GM12878 (cell line): Measurements from ENCODE around the gene RRAGD. TPM values are rescaled to one million over a fixed set of nuclear protein-coding genes. Genes with fewer than 3 reads are reported as not detected.

Experiments
- ASH2L ChIP-seq: fragments of 300-600, 200-600 bp; sonication (generic); IDR thresholded peaks from 2 replicates; pipeline ENCODE4 v1.6.1; 2017; ENCODE audit warnings: low read depth, mild to moderate bottlenecking, borderline replicate concordance
- ATF7 ChIP-seq: fragments of 450-650 bp; IDR thresholded peaks from 2 replicates; pipeline ENCODE4 v1.6.1; 2016; ENCODE audit warnings: low read depth, mild to moderate bottlenecking
- CBFB ChIP-seq: IDR thresholded peaks from 2 replicates; pipeline ENCODE4 v1.6.1; 2016; ENCODE audit warnings: antibody characterized with exemption, low read depth
- CEBPB ChIP-seq, 2 experiments: fragments of 150-350 bp in 1 of 2; IDR thresholded peaks; 2 replicates each; pipeline ENCODE4 v1.6.1; 2012 to 2014; ENCODE audit warnings: low read depth in 2 of 2, low read length in 2 of 2, borderline replicate concordance in 1 of 2, inconsistent platforms in 1 of 2
- CHD2 ChIP-seq: IDR thresholded peaks from 2 replicates; pipeline ENCODE4 v1.6.1; 2011; ENCODE audit warnings: low read depth, low read length, improper control_type of control experiment, borderline replicate concordance
- GABPA ChIP-seq: IDR thresholded peaks from 2 replicates; pipeline ENCODE4 v1.6.1; 2014; ENCODE audit warnings: antibody characterized with exemption, low read depth, mild to moderate bottlenecking, inconsistent platforms
- IKZF2 ChIP-seq, 2 experiments: fragments of 450-650 bp; IDR thresholded peaks; 2 replicates each; pipeline ENCODE4 v1.6.1; 2017; ENCODE audit warnings: mild to moderate bottlenecking in 2 of 2, moderate library complexity in 2 of 2
- IRF4 ChIP-seq: IDR thresholded peaks from 2 replicates; pipeline ENCODE4 v1.6.1; 2011; ENCODE audit warnings: low read depth, low read length
- MEF2A ChIP-seq: IDR thresholded peaks from 2 replicates; pipeline ENCODE4 v1.6.1; 2011; ENCODE audit warnings: low read depth, mild to moderate bottlenecking, low read length, moderate library complexity; ENCODE audit not compliant: insufficient read depth
- MEF2B ChIP-seq: fragments of 450-650 bp; IDR thresholded peaks from 2 replicates; pipeline ENCODE4 v1.6.1; 2018; ENCODE audit warnings: mild to moderate bottlenecking, moderate library complexity; ENCODE audit not compliant: partially characterized antibody, poor library complexity, severe bottlenecking
- NR2C1 ChIP-seq: fragments of 450-650 bp; IDR thresholded peaks from 2 replicates; pipeline ENCODE4 v1.6.1; 2017; ENCODE audit warnings: antibody characterized with exemption, mild to moderate bottlenecking, moderate library complexity
- PAX8 ChIP-seq: fragments of 450-650 bp; IDR thresholded peaks from 2 replicates; pipeline ENCODE4 v1.6.1; 2017; ENCODE audit warnings: mild to moderate bottlenecking, moderate library complexity
- POLR2A ChIP-seq: IDR thresholded peaks from 2 replicates; pipeline ENCODE4 v1.6.1; 2011; ENCODE audit warnings: low read depth, mild to moderate bottlenecking, low read length
- SMAD1 ChIP-seq: fragments of 450-650 bp; IDR thresholded peaks from 2 replicates; pipeline ENCODE4 v1.6.1; 2018; ENCODE audit warnings: mild to moderate bottlenecking, low read depth; ENCODE audit not compliant: partially characterized antibody
- TBL1XR1 ChIP-seq: IDR thresholded peaks from 2 replicates; pipeline ENCODE4 v1.6.1; 2012; ENCODE audit warnings: low read depth, low read length, improper control_type of control experiment
- ZZZ3 ChIP-seq: IDR thresholded peaks from 2 replicates; pipeline ENCODE4 v1.6.1; 2011; ENCODE audit warnings: low read depth; ENCODE audit not compliant: control insufficient read depth, insufficient read length
- polyA plus RNA-seq, 11 experiments: library from polyadenylated mRNA; depleted of rRNA in 4 of 11; unstranded in 6 of 11; stranded (reverse) in 5 of 11; fragments of >200 nt; fragmentation: Nextera tagmentation in 4 of 11; fragmentation: Illumina TruSeq in 1 of 11; extraction: Ambion mirVana in 4 of 11; extraction: Trizol in 1 of 11; gene quantifications; 1 replicate in 1 of 11; 2 replicates in 10 of 11; pipeline versions ENCODE4 v1.2.1 to v1.2.3, GENCODE V29; 2011 to 2016; ENCODE audit warnings: inconsistent platforms in 2 of 11, missing spikeins in 2 of 11, low read depth in 1 of 11
- total RNA-seq, 4 experiments: library from RNA; depleted of rRNA in 3 of 4; stranded (reverse); fragments of >200 nt in 3 of 4; fragmentation: Illumina TruSeq in 1 of 4; extraction: Trizol in 1 of 4; gene quantifications; 2 replicates each; pipeline versions ENCODE4 v1.2.1 to v1.2.3, GENCODE V29; 2013 to 2021
- TF ChIP-seq, protein P1 (sequence below): IDR thresholded peaks from 2 replicates; pipeline ENCODE4 v1.6.1; 2012; ENCODE audit warnings: improper control_type of control experiment, low read depth, low read length; ENCODE audit not compliant: insufficient replicate concordance
- TF ChIP-seq, protein P2 (sequence below): fragments of 450-650 bp; IDR thresholded peaks from 2 replicates; pipeline ENCODE4 v1.6.1; 2017; ENCODE audit warnings: mild to moderate bottlenecking, moderate library complexity
- TF ChIP-seq, protein P3 (sequence below): IDR thresholded peaks from 2 replicates; pipeline ENCODE4 v1.6.1; 2012; ENCODE audit warnings: low read length, inconsistent platforms

RRAGD gene
- total and polyA plus RNA-seq, 10 of the 15 experiments (the other 5 are each of a cell fraction or from before 2014, with no cell fraction given), result 4.6 to 17.4 (median 8.5) TPM

DNA sequence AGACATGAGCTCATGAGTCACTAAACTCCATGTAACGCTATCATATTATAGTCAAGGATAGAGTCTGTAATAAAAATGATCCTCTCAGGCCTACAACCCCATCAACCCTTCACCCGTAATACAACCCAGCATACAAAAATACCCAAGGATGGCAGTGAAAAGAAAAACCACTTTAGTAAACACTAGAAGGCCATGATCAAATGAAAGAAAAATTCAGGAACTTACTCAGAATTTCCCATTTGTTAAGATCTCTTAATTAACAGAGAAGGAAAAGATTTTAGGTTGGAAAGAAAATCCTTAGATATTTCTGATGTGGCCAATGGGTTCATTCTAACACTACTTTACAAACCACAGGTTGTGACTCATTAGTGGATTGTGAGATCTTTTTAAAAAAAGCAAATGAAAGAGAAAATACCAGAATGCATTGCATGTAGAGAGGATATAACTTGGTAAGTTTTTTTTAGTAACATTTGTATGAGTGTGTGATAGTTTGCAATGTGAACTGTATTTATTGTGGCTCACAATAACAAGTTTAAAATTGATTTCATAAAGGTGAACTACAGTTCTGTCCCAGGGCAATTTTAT, 51.6 kb downstream of the RRAGD start (continued):
- TF ChIP-seq, protein P1, sequence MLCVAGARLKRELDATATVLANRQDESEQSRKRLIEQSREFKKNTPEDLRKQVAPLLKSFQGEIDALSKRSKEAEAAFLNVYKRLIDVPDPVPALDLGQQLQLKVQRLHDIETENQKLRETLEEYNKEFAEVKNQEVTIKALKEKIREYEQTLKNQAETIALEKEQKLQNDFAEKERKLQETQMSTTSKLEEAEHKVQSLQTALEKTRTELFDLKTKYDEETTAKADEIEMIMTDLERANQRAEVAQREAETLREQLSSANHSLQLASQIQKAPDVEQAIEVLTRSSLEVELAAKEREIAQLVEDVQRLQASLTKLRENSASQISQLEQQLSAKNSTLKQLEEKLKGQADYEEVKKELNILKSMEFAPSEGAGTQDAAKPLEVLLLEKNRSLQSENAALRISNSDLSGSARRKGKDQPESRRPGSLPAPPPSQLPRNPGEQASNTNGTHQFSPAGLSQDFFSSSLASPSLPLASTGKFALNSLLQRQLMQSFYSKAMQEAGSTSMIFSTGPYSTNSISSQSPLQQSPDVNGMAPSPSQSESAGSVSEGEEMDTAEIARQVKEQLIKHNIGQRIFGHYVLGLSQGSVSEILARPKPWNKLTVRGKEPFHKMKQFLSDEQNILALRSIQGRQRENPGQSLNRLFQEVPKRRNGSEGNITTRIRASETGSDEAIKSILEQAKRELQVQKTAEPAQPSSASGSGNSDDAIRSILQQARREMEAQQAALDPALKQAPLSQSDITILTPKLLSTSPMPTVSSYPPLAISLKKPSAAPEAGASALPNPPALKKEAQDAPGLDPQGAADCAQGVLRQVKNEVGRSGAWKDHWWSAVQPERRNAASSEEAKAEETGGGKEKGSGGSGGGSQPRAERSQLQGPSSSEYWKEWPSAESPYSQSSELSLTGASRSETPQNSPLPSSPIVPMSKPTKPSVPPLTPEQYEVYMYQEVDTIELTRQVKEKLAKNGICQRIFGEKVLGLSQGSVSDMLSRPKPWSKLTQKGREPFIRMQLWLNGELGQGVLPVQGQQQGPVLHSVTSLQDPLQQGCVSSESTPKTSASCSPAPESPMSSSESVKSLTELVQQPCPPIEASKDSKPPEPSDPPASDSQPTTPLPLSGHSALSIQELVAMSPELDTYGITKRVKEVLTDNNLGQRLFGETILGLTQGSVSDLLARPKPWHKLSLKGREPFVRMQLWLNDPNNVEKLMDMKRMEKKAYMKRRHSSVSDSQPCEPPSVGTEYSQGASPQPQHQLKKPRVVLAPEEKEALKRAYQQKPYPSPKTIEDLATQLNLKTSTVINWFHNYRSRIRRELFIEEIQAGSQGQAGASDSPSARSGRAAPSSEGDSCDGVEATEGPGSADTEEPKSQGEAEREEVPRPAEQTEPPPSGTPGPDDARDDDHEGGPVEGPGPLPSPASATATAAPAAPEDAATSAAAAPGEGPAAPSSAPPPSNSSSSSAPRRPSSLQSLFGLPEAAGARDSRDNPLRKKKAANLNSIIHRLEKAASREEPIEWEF, result peak; percentile 77
- TF ChIP-seq ASH2L (0 out of 2 replicates have a peak, but pooled peaks have one; percentile 25), ATF7 (peak; percentile 44), GABPA (0 out of 2 replicates have a peak, but pooled peaks have one; percentile 28), TBL1XR1 (peak; percentile 55; the same call in 1 of the 2 replicates), IRF4 (peak; percentile 62; the same call in 1 of the 2 replicates), MEF2A (peak; percentile 89), CBFB (peak; percentile 82; the same call in 1 of the 2 replicates), CHD2 (no peak), CEBPB (IDR thresholded peaks at IDR 0.05; ENCODE audit: borderline replicate concordance in 1 of 2, low read depth in 2 of 2, low read length in 2 of 2) (0 out of 4 replicates have a peak, but pooled peaks of 1 of the 2 experiments have one; percentile 1), IKZF2 (IDR thresholded peaks at IDR 0.05) (peak; percentile 43 to 52; a peak in 3 of 4 replicates), POLR2A (no peak), ZZZ3 (no peak), PAX8 (no peak), MEF2B (peak; percentile 78), NR2C1 (no peak), SMAD1 (no peak)
- TF ChIP-seq, protein P2, sequence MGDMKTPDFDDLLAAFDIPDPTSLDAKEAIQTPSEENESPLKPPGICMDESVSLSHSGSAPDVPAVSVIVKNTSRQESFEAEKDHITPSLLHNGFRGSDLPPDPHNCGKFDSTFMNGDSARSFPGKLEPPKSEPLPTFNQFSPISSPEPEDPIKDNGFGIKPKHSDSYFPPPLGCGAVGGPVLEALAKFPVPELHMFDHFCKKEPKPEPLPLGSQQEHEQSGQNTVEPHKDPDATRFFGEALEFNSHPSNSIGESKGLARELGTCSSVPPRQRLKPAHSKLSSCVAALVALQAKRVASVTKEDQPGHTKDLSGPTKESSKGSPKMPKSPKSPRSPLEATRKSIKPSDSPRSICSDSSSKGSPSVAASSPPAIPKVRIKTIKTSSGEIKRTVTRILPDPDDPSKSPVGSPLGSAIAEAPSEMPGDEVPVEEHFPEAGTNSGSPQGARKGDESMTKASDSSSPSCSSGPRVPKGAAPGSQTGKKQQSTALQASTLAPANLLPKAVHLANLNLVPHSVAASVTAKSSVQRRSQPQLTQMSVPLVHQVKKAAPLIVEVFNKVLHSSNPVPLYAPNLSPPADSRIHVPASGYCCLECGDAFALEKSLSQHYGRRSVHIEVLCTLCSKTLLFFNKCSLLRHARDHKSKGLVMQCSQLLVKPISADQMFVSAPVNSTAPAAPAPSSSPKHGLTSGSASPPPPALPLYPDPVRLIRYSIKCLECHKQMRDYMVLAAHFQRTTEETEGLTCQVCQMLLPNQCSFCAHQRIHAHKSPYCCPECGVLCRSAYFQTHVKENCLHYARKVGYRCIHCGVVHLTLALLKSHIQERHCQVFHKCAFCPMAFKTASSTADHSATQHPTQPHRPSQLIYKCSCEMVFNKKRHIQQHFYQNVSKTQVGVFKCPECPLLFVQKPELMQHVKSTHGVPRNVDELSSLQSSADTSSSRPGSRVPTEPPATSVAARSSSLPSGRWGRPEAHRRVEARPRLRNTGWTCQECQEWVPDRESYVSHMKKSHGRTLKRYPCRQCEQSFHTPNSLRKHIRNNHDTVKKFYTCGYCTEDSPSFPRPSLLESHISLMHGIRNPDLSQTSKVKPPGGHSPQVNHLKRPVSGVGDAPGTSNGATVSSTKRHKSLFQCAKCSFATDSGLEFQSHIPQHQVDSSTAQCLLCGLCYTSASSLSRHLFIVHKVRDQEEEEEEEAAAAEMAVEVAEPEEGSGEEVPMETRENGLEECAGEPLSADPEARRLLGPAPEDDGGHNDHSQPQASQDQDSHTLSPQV, result peak; percentile 86; the same call in 1 of the 2 replicates
- TF ChIP-seq, protein P3, sequence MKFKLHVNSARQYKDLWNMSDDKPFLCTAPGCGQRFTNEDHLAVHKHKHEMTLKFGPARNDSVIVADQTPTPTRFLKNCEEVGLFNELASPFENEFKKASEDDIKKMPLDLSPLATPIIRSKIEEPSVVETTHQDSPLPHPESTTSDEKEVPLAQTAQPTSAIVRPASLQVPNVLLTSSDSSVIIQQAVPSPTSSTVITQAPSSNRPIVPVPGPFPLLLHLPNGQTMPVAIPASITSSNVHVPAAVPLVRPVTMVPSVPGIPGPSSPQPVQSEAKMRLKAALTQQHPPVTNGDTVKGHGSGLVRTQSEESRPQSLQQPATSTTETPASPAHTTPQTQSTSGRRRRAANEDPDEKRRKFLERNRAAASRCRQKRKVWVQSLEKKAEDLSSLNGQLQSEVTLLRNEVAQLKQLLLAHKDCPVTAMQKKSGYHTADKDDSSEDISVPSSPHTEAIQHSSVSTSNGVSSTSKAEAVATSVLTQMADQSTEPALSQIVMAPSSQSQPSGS, result peak; percentile 81
